ES-I3 (cell line): ENCODE measurements around the gene COL23A1.

Experiments used
- H3K36me3 ChIP-seq: 2 replicates; pipeline ENCODE4 v1.6.1; 2013; ENCODE audit warnings: mild to moderate bottlenecking, low read length, control low read depth, moderate library complexity; ENCODE audit not compliant: insufficient read depth
- H3K4me1 ChIP-seq: 2 replicates; pipeline ENCODE4 v1.6.1; 2013; ENCODE audit warnings: mild to moderate bottlenecking, control low read depth, low read length; ENCODE audit not compliant: insufficient read depth
- H3K9ac ChIP-seq: 2 replicates; pipeline ENCODE4 v1.6.1; 2013; ENCODE audit warnings: low read depth, mild to moderate bottlenecking, low read length, moderate library complexity
- H3K9me3 ChIP-seq: 2 replicates; pipeline ENCODE4 v1.6.1; 2013; ENCODE audit warnings: mild to moderate bottlenecking, low read length, moderate library complexity; ENCODE audit not compliant: control insufficient read depth, insufficient read depth

Gene COL23A1

GRCh38 chr5:178297751-178298150, 292.4 kb downstream of the COL23A1 start:
- no peaks in the 10 kb centered on the region for H3K36me3 ChIP-seq
- H3K9me3 ChIP-seq = no peaks in the 10 kb centered on the region
- no peak overlapping the region for H3K9ac ChIP-seq
- no peaks in the 10 kb centered on the region; the same call in 1 of the 2 replicates for H3K4me1 ChIP-seq

- Histone ChIP-seq H3K4me1 (no peaks in the 10 kb centered on the region; the same call in 1 of the 2 replicates), H3K9ac (no peak overlapping the region), H3K36me3 (no peaks in the 10 kb centered on the region), H3K9me3 (no peaks in the 10 kb centered on the region)
Measured at GRCh38 chr5:178296066-178296465, 294.1 kb downstream of the COL23A1 start.

- H3K4me1 ChIP-seq = no peaks in the 10 kb centered on the region; the same call in 1 of the 2 replicates
- no peaks in the 10 kb centered on the region for H3K9me3 ChIP-seq
- no peak overlapping the region for H3K9ac ChIP-seq
- no peaks in the 10 kb centered on the region for H3K36me3 ChIP-seq
Measured at GRCh38 chr5:178295589-178295988, 294.6 kb downstream of the COL23A1 start.

GRCh38 chr5:178293815-178294214, 296.4 kb downstream of the COL23A1 start:
- no peak overlapping the region for H3K9ac ChIP-seq

GRCh38 chr5:178293400-178293799, 296.8 kb downstream of the COL23A1 start:
- Histone ChIP-seq H3K9me3 (no peaks in the 10 kb centered on the region), H3K36me3 (no peaks in the 10 kb centered on the region), H3K4me1 (no peaks in the 10 kb centered on the region; the same call in 1 of the 2 replicates), H3K9ac (no peak overlapping the region)

More at GRCh38 chr5:178293815-178294214, 296.4 kb downstream of the COL23A1 start:
- Histone ChIP-seq H3K9me3 (no peaks in the 10 kb centered on the region), H3K4me1 (no peaks in the 10 kb centered on the region; the same call in 1 of the 2 replicates), H3K36me3 (no peaks in the 10 kb centered on the region)

- no peak overlapping the region for H3K9ac ChIP-seq
- H3K36me3 ChIP-seq = no peaks in the 10 kb centered on the region
- no peaks in the 10 kb centered on the region; the same call in 1 of the 2 replicates for H3K4me1 ChIP-seq
- H3K9me3 ChIP-seq = no peaks in the 10 kb centered on the region
Measured at GRCh38 chr5:178292826-178293205, 297.4 kb downstream of the COL23A1 start.

GRCh38 chr5:178291969-178292825, 298.0 kb downstream of the COL23A1 start:
- no peaks in the 10 kb centered on the region; the same call in 1 of the 2 replicates for H3K4me1 ChIP-seq
- no peak overlapping the region for H3K9ac ChIP-seq
- no peaks in the 10 kb centered on the region for H3K36me3 ChIP-seq
- no peaks in the 10 kb centered on the region for H3K9me3 ChIP-seq

GRCh38 chr5:178291161-178291561, 299.0 kb downstream of the COL23A1 start:
- Histone ChIP-seq H3K4me1 (no peaks in the 10 kb centered on the region; the same call in 1 of the 2 replicates), H3K9me3 (no peaks in the 10 kb centered on the region), H3K9ac (no peak overlapping the region), H3K36me3 (no peaks in the 10 kb centered on the region)

- H3K9ac ChIP-seq = no peak overlapping the region
- no peaks in the 10 kb centered on the region for H3K9me3 ChIP-seq
- no peaks in the 10 kb centered on the region for H3K36me3 ChIP-seq
- H3K4me1 ChIP-seq = no peaks in the 10 kb centered on the region; the same call in 1 of the 2 replicates
Measured at GRCh38 chr5:178290376-178290775, 299.8 kb downstream of the COL23A1 start.

GRCh38 chr5:178289438-178289837, 300.8 kb downstream of the COL23A1 start:
- no peak overlapping the region for H3K9ac ChIP-seq
- no peaks in the 10 kb centered on the region for H3K9me3 ChIP-seq
- H3K36me3 ChIP-seq = no peaks in the 10 kb centered on the region
- no peaks in the 10 kb centered on the region; the same call in 1 of the 2 replicates for H3K4me1 ChIP-seq

- H3K36me3 ChIP-seq = no peaks in the 10 kb centered on the region
- peaks cover 3% of the 10 kb centered on the region; the same call in 1 of the 2 replicates for H3K9me3 ChIP-seq
- no peaks in the 10 kb centered on the region; the same call in 1 of the 2 replicates for H3K4me1 ChIP-seq
- no peak overlapping the region for H3K9ac ChIP-seq
Measured at GRCh38 chr5:178288401-178289368, 301.5 kb downstream of the COL23A1 start.

- H3K9ac ChIP-seq = no peak overlapping the region
- H3K9me3 ChIP-seq = peaks cover 5% of the 10 kb centered on the region; the same call in 1 of the 2 replicates
- no peaks in the 10 kb centered on the region for H3K36me3 ChIP-seq
- H3K4me1 ChIP-seq = no peaks in the 10 kb centered on the region
Measured at GRCh38 chr5:178287791-178288105, 302.4 kb downstream of the COL23A1 start.

- no peak overlapping the region for H3K9ac ChIP-seq
- H3K36me3 ChIP-seq = no peaks in the 10 kb centered on the region
- H3K4me1 ChIP-seq = no peaks in the 10 kb centered on the region
- peaks cover 5% of the 10 kb centered on the region; the same call in 1 of the 2 replicates for H3K9me3 ChIP-seq
Measured at GRCh38 chr5:178287091-178287790, 303.0 kb downstream of the COL23A1 start.
